GM18508 (cell line): Measurements from ENCODE around the gene CTAGE1.

Source experiments
- ATAC-seq: cut with Tn5 transposase; IDR thresholded peaks from one replicate; pipeline ENCODE4 v1.9.1; 2021; ENCODE audit warnings: moderate number of reproducible peaks; ENCODE audit not compliant: insufficient read depth, unreplicated experiment

Gene CTAGE1

GRCh38 chr18:22441638-22442037, 23.9 kb upstream of the CTAGE1 start:
- no peak for ATAC-seq

GRCh38 chr18:22439447-22439846, 21.7 kb upstream of the CTAGE1 start:
- ATAC-seq, result no peak

- no peak for ATAC-seq
Observed at GRCh38 chr18:22436136-22436535, 18.4 kb upstream of the CTAGE1 start.

GRCh38 chr18:22434973-22435608, 17.4 kb upstream of the CTAGE1 start:
- no peak for ATAC-seq

GRCh38 chr18:22433956-22434355, 16.2 kb upstream of the CTAGE1 start:
- ATAC-seq, result no peak

- ATAC-seq, result no peak
Observed at GRCh38 chr18:22432657-22433137, 15.0 kb upstream of the CTAGE1 start.

GRCh38 chr18:22429564-22429963, 11.8 kb upstream of the CTAGE1 start:
- ATAC-seq, result no peak

- no peak for ATAC-seq
Observed at GRCh38 chr18:22428672-22429071, 11.0 kb upstream of the CTAGE1 start.

- no peak for ATAC-seq
Observed at GRCh38 chr18:22427822-22428549, 10.3 kb upstream of the CTAGE1 start.

- ATAC-seq, result no peak
Observed at GRCh38 chr18:22424565-22424963, 6.8 kb upstream of the CTAGE1 start.

GRCh38 chr18:22423878-22424564, 6.3 kb upstream of the CTAGE1 start:
- no peak for ATAC-seq

GRCh38 chr18:22422909-22423548, 5.3 kb upstream of the CTAGE1 start:
- ATAC-seq, result no peak

GRCh38 chr18:22420652-22421051, 2.9 kb upstream of the CTAGE1 start:
- no peak for ATAC-seq

GRCh38 chr18:22412176-22412911, 5.4 kb downstream of the CTAGE1 start:
- ATAC-seq, result no peak

- no peak for ATAC-seq
Observed at GRCh38 chr18:22411446-22411845, 6.3 kb downstream of the CTAGE1 start.

- ATAC-seq, result no peak
Observed at GRCh38 chr18:22410126-22410525, 7.6 kb downstream of the CTAGE1 start.

- ATAC-seq, result no peak
Observed at GRCh38 chr18:22409445-22409844, 8.3 kb downstream of the CTAGE1 start.

GRCh38 chr18:22408059-22408458, 9.7 kb downstream of the CTAGE1 start:
- no peak for ATAC-seq

- ATAC-seq, result no peak
Observed at GRCh38 chr18:22405142-22405541, 12.6 kb downstream of the CTAGE1 start.

- ATAC-seq, result no peak
Observed at GRCh38 chr18:22403950-22404349, 13.8 kb downstream of the CTAGE1 start.
